Retinal pigment epithelial cell (primary cell): ENCODE data around the gene CABP5.
A peak's percentile ranks its signal among the peaks of the same experiment; 100 is the strongest.
"Not testable (repeated sequence)": the region's sequence is repeated elsewhere in the genome, so short reads cannot be mapped to it uniquely, and the experiment has no call there.

Experiments
- DNase-seq: peaks from one replicate; pipeline ENCODE4 v3.0.0-alpha.2; 2010; ENCODE audit warnings: low read depth
- H3K4me3 ChIP-seq: 2 replicates; pipeline ENCODE4 v1.5.1; 2011; ENCODE audit warnings: mild to moderate bottlenecking, low read length, control low read depth, moderate library complexity
- CTCF ChIP-seq: conservative IDR thresholded peaks from 2 replicates; pipeline ENCODE4 v1.5.1; 2011; ENCODE audit warnings: low read depth, low read length, control low read depth, inconsistent platforms

CABP5 gene

GRCh38 chr19:48043675-48044258 lies at the start of gene CABP5:
CABP5 (minus strand) TSS chr19:48044079; CDS start chr19:48043922, 157 bp downstream.
- no peak for TF ChIP-seq CTCF
- no peak within 1 kb of the TSS for H3K4me3 ChIP-seq
- DNase-seq: no peak

DNA sequence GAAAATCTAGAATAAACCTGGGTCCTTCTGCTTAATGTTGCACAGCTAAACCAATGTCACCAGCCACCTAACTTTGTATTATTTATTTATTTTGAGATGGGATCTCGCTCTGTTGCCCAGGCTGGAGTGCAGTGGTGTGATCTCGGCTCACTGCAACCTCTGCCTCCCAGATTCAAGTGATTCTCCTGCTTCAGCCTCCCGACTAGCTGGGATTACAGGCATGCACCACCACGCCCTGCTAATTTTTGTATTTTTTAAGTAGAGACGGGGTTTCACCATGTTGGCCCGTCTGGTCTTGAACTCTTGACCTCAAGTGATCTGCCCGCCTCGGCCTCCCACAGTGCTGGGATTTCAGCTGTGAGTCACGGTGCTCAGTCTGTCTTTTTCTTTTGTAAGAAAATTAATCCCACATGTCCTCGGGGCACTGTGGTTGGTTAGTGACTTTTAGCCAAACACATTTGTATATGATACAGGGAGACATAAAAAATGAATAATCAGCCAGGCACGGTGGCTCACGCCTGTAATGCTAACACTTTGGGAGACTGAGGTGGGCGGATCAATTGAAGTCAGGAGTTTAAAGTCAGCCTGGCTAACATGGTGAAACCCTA lies 47.3 kb upstream of the CABP5 start:
- DNase-seq, H3K4me3 ChIP-seq: not testable (repeated sequence)

- DNase-seq: no peak
- H3K4me3 ChIP-seq: no peak overlapping the region
- no peak for TF ChIP-seq CTCF
Measured at GRCh38 chr19:48090281-48090802, 46.5 kb upstream of the CABP5 start.

- H3K4me3 ChIP-seq, DNase-seq: not testable (repeated sequence)
Measured at GRCh38 chr19:48088991-48089390, 45.1 kb upstream of the CABP5 start.

DNA sequence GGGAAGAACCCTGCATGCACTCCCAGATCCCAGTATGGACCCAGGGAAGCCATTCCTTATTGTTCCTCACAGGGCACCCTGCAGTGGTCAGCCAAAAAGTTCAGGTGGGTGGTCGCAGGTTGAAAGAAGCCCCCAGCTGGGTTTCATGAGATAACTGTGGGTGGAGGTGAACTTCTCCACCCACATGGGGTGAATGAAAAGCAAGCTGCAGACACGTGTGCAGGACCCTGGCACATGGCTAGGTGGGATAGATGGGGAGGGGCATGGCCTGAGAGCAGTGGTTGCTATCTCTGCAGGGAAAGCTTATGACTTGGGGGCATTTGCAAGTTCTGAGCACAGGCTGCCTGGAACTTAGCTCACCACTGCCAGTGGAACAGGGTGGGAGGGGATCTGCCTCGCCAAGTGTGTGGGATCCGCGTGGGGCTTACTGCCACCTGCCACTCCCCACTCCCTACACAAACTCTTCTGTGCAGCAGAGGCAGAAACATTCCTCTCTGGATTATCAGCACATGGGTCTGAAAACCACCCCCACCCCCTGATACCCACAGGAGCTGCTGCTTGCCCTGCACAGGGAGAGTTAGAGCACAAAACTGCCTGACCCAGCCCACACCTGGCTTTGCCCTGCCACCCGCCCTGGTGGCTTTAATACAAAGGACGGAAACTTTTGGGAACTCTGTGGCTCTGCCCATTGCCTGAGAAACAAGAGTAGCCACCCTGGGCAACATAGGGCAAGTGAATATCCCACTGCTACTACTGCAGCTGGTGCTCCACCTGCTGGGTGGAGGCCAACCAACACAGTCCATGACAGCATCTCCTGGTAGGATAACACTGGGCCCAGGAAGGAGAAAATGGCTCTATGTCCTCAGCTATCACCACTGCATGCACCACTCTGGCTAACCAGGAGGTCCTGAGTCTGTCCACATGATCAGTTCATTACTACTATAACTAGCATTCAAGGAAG lies 42.3 kb upstream of the CABP5 start:
- TF ChIP-seq CTCF: peak; percentile 36
- DNase-seq: no peak

DNA sequence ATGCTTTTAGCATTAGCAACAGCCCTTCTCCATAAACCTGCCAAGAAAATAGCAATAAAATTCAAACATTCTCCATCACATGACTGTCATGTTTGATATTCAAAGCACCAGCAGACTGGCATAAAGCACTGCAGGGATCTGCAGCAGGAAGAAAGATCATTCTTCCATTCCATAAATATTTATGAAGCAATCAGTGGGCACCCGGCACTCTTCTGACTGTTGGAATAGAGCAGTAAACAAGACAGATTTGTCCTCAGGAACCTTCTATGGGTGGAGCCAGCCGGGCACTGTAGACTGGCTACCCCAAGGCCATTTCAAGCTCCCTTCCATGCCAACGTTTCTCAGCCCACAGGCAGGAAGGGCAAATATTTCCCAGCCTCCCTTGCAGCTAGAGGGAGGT lies 41.2 kb upstream of the CABP5 start:
- no peak for DNase-seq
- TF ChIP-seq CTCF: no peak
- no peak overlapping the region for H3K4me3 ChIP-seq

More for the DNA sequence above, 42.3 kb upstream of the CABP5 start:
- no peak overlapping the region for H3K4me3 ChIP-seq

- no peak for DNase-seq
- no peak overlapping the region for H3K4me3 ChIP-seq
- TF ChIP-seq CTCF: no peak
Measured at GRCh38 chr19:48081106-48081505, 37.2 kb upstream of the CABP5 start.

- not testable (repeated sequence) for DNase-seq, H3K4me3 ChIP-seq
Measured at GRCh38 chr19:48070177-48070769, 26.4 kb upstream of the CABP5 start.
